ENCODE measurements around the gene SLC26A5. TPM values are rescaled to one million over a fixed set of nuclear protein-coding genes. Genes with fewer than 3 reads are reported as not detected.

The SLC26A5 gene
- total and polyA plus RNA-seq, 7 donors = 0.04 to 0.54 (median 0.34) TPM; not detected in 3

DNA sequence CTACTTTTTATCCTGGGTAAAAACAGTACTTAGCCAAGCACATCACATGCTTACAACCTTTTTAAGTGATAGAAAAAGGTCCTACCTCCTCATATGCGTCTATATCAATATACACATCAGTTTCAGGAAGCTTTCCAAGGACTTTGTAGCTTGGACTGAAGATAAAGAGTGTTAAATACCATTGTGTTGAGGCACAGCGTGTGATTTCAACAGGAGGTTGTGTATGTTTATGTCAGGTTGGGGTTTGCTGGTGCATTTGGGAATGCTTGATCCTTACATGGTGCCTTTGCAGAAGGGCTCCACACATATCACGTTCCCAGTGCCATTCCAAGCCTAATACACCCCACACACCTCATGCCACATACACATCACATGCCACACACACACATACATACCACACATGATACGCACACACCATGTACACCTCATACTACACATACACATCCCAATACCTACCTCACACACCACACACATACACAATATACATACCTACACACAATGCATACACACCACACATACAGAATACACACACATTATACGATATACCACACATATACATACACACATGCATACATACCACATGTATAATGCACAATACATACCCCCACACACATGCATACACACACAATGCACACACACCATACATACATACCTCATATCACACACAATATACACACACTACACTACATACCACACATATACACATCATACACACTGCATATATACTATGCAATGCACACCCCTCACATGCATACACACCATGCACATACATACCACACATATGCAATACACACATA lies 65.4 kb downstream of the SLC26A5 start:
- intact Hi-C loops (cut with DNase I) = no loop called here
- 71 to 81% methylated on average over 5 of the region's 5 CpGs for WGBS, 2 donors
- TF ChIP-seq EP300 (IDR thresholded peaks at IDR 0.05) (no peak), POLR2A (IDR thresholded peaks at IDR 0.05) (no peak), CTCF (IDR thresholded peaks at IDR 0.05) (no peak), POLR2AphosphoS5 (IDR thresholded peaks at IDR 0.05) (no peak)
- Histone ChIP-seq H3K9me3 (no peaks in the 10 kb centered on the region), H3K36me3 (no peaks in the 10 kb centered on the region), H3K4me1 (no peaks in the 10 kb centered on the region), H3K27me3 (no peaks in the 10 kb centered on the region), H3K4me3 (no peak overlapping the region), H3K27ac (no peak overlapping the region)
- no peak for DNase-seq

DNA sequence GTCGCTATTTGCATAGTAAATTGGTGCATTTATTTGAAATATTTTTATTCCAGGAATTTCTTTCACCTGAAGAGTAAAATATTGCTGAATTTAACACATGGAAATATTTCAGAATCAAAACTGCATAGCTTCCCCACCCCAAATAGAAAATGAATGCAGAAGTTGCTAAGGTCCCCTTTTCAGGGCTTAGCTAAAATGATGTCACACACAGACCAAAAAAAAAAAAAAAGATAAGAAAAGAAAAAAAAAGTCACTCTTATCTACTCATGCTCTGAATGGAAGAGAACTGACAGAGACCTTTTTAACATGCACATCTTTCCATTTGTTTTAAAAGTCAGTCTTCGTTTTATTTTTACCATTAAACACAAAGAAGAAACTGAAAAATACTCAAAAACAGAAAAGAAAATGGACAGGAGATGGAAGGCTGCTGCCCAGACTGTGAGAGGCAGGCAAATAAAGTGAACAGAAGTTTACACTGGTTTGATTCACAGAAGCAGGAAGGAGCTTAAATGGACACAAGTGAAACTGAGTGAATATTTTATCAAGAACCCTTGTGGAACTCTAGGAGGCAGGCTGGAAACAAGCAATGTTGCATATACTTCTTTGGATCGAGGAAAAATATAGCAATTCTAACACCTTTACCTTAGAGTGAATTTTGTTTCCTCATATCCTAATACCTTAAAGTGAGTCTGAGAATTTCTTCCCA lies 66.6 kb downstream of the SLC26A5 start:
- Histone ChIP-seq H3K36me3 (no peaks in the 10 kb centered on the region), H3K9me3 (no peaks in the 10 kb centered on the region), H3K4me3 (no peak overlapping the region), H3K27me3 (no peaks in the 10 kb centered on the region), H3K4me1 (no peaks in the 10 kb centered on the region), H3K27ac (no peak overlapping the region)
- intact Hi-C loops (cut with DNase I) = no loop called here
- TF ChIP-seq EP300 (IDR thresholded peaks at IDR 0.05) (no peak), POLR2AphosphoS5 (IDR thresholded peaks at IDR 0.05) (no peak), POLR2A (IDR thresholded peaks at IDR 0.05) (no peak), CTCF (IDR thresholded peaks at IDR 0.05) (no peak)
- 73 to 76% methylated on average over 3 of the region's 3 CpGs for WGBS, 2 donors
- DNase-seq = no peak

- Histone ChIP-seq H3K27ac (no peak overlapping the region), H3K4me1 (no peaks in the 10 kb centered on the region), H3K4me3 (no peak overlapping the region), H3K27me3 (no peaks in the 10 kb centered on the region), H3K9me3 (no peaks in the 10 kb centered on the region), H3K36me3 (peaks cover 0 to 15% (median 2%) of the 10 kb centered on the region in 4 donors)
- WGBS, 2 donors = 38 to 69% methylated on average over 6 of the region's 6 CpGs
- intact Hi-C loops (cut with DNase I) = no loop called here
- TF ChIP-seq CTCF (IDR thresholded peaks at IDR 0.05) (no peak), EP300 (IDR thresholded peaks at IDR 0.05) (no peak), POLR2A (IDR thresholded peaks at IDR 0.05) (no peak), POLR2AphosphoS5 (IDR thresholded peaks at IDR 0.05) (no peak)
- DNase-seq = no peak
Measured at GRCh38 chr7:103373866-103374643, 72.0 kb downstream of the SLC26A5 start.

GRCh38 chr7:103369432-103369831 lies 76.6 kb downstream of the SLC26A5 start:
- H3K4me1 ChIP-seq = no peaks in the 10 kb centered on the region
- H3K9me3 ChIP-seq = no peaks in the 10 kb centered on the region
- H3K4me3 ChIP-seq = no peak overlapping the region
- H3K27ac ChIP-seq = no peak overlapping the region
- TF ChIP-seq POLR2AphosphoS5 (IDR thresholded peaks at IDR 0.05) = no peak
- TF ChIP-seq POLR2A (IDR thresholded peaks at IDR 0.05) = no peak
- TF ChIP-seq EP300 (IDR thresholded peaks at IDR 0.05) = no peak
- TF ChIP-seq CTCF (IDR thresholded peaks at IDR 0.05) = no peak
- WGBS, 2 donors = 96 to 98% methylated on average over 5 of the region's 5 CpGs
- no peak for DNase-seq
- intact Hi-C loops (cut with DNase I) = no loop called here
- no peaks in the 10 kb centered on the region for H3K27me3 ChIP-seq
- peaks cover 2 to 61% (median 30%) of the 10 kb centered on the region in 4 donors for H3K36me3 ChIP-seq

All from sigmoid colon (tissue), 7 donors.